ENCODE data around the gene LCP2. TPM values are rescaled to one million over a fixed set of nuclear protein-coding genes. Genes with fewer than 3 reads are reported as not detected.

Gene LCP2
- total RNA-seq, 1 experiment from 2014 or later = not detected

DNA sequence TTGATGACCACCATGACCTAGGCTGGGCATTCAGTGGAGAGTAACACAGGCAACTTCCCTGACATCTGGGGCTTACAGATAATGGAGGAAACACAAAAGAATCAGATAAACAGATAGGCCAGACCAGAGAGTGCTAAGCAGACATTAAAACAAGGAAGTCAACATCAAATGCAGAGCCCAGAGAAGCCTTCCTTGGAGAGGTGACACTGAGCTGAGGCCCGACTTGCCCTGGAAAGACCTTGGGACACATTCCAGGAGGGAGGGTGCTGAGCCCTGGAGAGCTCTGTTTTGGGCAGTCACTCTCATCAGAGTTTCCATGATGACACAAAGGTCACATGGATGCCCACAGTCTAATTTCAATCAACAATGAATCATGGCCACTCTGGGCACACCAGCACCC lies 96.7 kb downstream of the LCP2 start:
- no TSS peak for BruUV-seq (replicated peaks)
- intact Hi-C loops (cut with micrococcal nuclease) = no loop called here
- no peak for TF ChIP-seq CTCF (conservative IDR thresholded peaks at IDR 0.05; ENCODE audit: low read depth, low read length)
- no peak for TF ChIP-seq EZH2 (IDR thresholded peaks at IDR 0.05; ENCODE audit: low read length, unreplicated experiment)
- TF ChIP-seq EZH2phosphoT487 (IDR thresholded peaks at IDR 0.05; ENCODE audit: borderline replicate concordance, low read length) = no peak
- DNase-seq (peak; percentile 40), ATAC-seq (peak; percentile 43)
- no peak overlapping the region for H3K4me2 ChIP-seq (ENCODE audit: low read length)
- no peak overlapping the region for H3K9ac ChIP-seq (ENCODE audit: low read length)
- H4K20me1 ChIP-seq (ENCODE audit: low read length) = no peaks in the 10 kb centered on the region
- peaks cover 10% of the 10 kb centered on the region; the same call in 1 of the 2 replicates for H3K4me1 ChIP-seq (ENCODE audit: insufficient read depth, low read length)
- no peaks in the 10 kb centered on the region for H3K27me3 ChIP-seq (ENCODE audit: low read length)
- no peak overlapping the region for H3K27ac ChIP-seq (ENCODE audit: low read length)
- ChIA-PET CTCF (no interaction called here), POLR2A (ENCODE audit: unreplicated experiment) (no interaction called here)
- H3K4me3 ChIP-seq (ENCODE audit: low read length) = no peak overlapping the region
- H2AFZ ChIP-seq (ENCODE audit: low read length) = no peak overlapping the region
- no peaks in the 10 kb centered on the region for H3K9me2 ChIP-seq (replicated peaks; ENCODE audit: low read length)
- no peaks in the 10 kb centered on the region for H3K36me3 ChIP-seq (ENCODE audit: low read depth, low read length)
- no peaks in the 10 kb centered on the region for H3K9me3 ChIP-seq (ENCODE audit: low read length)
- no peaks in the 10 kb centered on the region for H3F3A ChIP-seq (ENCODE audit: low read length, unreplicated experiment)
- no peaks in the 10 kb centered on the region for H3K79me2 ChIP-seq (ENCODE audit: low read length)

Other genes with a start within 250 kb of the LCP2 start
- not detected in 2 replicates for gene FOXI1, start 191.9 kb downstream of the LCP2 start, total RNA-seq (2014; rRNA removed)
- gene C5orf58, start 64.8 kb downstream of the LCP2 start, total RNA-seq (2014; rRNA removed) = not detected in 2 replicates
- not detected in 2 replicates for gene KCNMB1, start 91.6 kb upstream of the LCP2 start, total RNA-seq (2014; rRNA removed)
- not detected in 2 replicates for gene KCNIP1, start 206.2 kb upstream of the LCP2 start, total RNA-seq (2014; rRNA removed)